BJ (cell line): Measurements from ENCODE around the gene DSEL. TPM values are rescaled to one million over a fixed set of nuclear protein-coding genes. Genes with fewer than 3 reads are reported as not detected.
A peak's percentile ranks its signal among the peaks of the same experiment; 100 is the strongest.

Experiments
- CTCF ChIA-PET: fragments of 350-600 bp; formaldehyde crosslinking; extraction: SDS; loops from one replicate; lab custom pipeline; 2021; ENCODE audit warnings: antibody characterized with exemption, inconsistent platforms; lab: Yijun Ruan, JAX
- POLR2A ChIA-PET: fragments of 300-600 bp; sonication (Branson Sonifier 250); formaldehyde crosslinking; extraction: SDS; loops from one replicate; lab custom pipeline; 2021; ENCODE audit warnings: antibody characterized with exemption; lab: Charles Lee
- DNase-seq: peaks from one replicate; pipeline ENCODE4 v3.0.0-alpha.2; 2011; ENCODE audit warnings: low read depth
- H3K27me3 ChIP-seq: 2 replicates; pipeline ENCODE4 v1.6.0; 2011; ENCODE audit warnings: low read length; ENCODE audit not compliant: control insufficient read depth, insufficient read depth
- H3K36me3 ChIP-seq: 2 replicates; pipeline ENCODE4 v1.5.1; 2011; ENCODE audit warnings: low read length; ENCODE audit not compliant: control insufficient read depth, insufficient read depth
- H3K4me3 ChIP-seq: 2 replicates; pipeline ENCODE4 v1.5.1; 2011; ENCODE audit warnings: low read depth, mild to moderate bottlenecking, control low read depth, low read length
- CTCF ChIP-seq: IDR thresholded peaks from 2 replicates; pipeline ENCODE4 v1.5.1; 2011; ENCODE audit warnings: low read depth, mild to moderate bottlenecking, control low read depth, inconsistent platforms, low read length, moderate library complexity; ENCODE audit not compliant: insufficient read depth
- polyA plus RNA-seq: library from polyadenylated mRNA; depleted of rRNA; stranded (reverse); fragments of >200 nt; gene quantifications from 2 replicates; pipeline ENCODE4 v1.2.3, GENCODE V29; 2011

Gene DSEL
- polyA plus RNA-seq, 1 experiment, result 19.9 TPM

GRCh38 chr18:67463829-67464228, 52.7 kb downstream of the DSEL start:
- POLR2A ChIA-PET, result no interaction called here
- CTCF ChIA-PET, result interaction anchor here (1.3 kb wide), 1 partner anchor 18 kb away, joined by 3 read pairs; no protein-coding TSS in a partner anchor
- Histone ChIP-seq H3K4me3 (no peak overlapping the region), H3K36me3 (no peaks in the 10 kb centered on the region), H3K27me3 (no peaks in the 10 kb centered on the region)
- 0 out of 2 replicates have a peak, but pooled peaks have one; percentile 5 for TF ChIP-seq CTCF
- no peak for DNase-seq

DNA sequence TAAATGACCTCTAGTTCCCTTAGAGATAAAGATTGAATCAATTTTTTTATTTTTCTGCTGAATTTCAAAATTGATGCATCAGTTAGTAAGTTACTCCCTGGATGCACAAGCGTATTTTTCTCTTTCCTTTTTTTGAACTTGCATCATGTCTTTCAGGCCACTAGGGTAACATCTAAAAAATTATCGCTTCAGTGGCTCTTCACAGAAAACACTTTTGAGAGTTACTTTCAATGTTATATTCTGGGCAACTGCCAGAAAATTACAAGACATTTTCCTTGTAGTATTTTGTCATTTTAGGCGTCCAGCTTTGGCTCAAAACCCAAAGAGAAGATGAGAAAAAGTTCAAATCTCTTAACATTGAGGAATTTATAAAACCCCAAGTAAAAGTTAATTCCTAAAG, 59.8 kb downstream of the DSEL start:
- H3K4me3 ChIP-seq, result no peak overlapping the region
- H3K27me3 ChIP-seq, result no peaks in the 10 kb centered on the region
- CTCF ChIA-PET, result no interaction called here
- no peak for DNase-seq
- TF ChIP-seq CTCF, result no peak
- POLR2A ChIA-PET, result no interaction called here
- H3K36me3 ChIP-seq, result no peaks in the 10 kb centered on the region
